ENCODE data around the gene ADRM1. TPM values are rescaled to one million over a fixed set of nuclear protein-coding genes. Genes with fewer than 3 reads are reported as not detected.
A peak's percentile ranks its signal among the peaks of the same experiment; 100 is the strongest.

Gene ADRM1
- total RNA-seq, 4 donors from 2014 or later, result 84.7 to 155 (median 146) TPM

- no peak for DNase-seq (ENCODE audit: low spot score in 2 of 2)
- Histone ChIP-seq H3K4me3 (no peak overlapping the region), H3K36me3 (peaks cover 56% of the 10 kb centered on the region), H3K9me3 (no peaks in the 10 kb centered on the region), H3K27me3 (no peaks in the 10 kb centered on the region), H3K27ac (peak overlapping the region; percentile 43), H3K4me1 (peaks cover 13% of the 10 kb centered on the region)
- TF ChIP-seq CTCF (IDR thresholded peaks at IDR 0.05) (no peak), EP300 (IDR thresholded peaks at IDR 0.05) (no peak)
- WGBS, result 93% methylated on average over 10 of the region's 10 CpGs
Measured at GRCh38 chr20:62266340-62266739, 36.5 kb upstream of the ADRM1 start.

GRCh38 chr20:62266851-62267250 is 35.9 kb upstream of the ADRM1 start:
- Histone ChIP-seq H3K36me3 (peaks cover 57% of the 10 kb centered on the region), H3K27ac (peak overlapping the region; percentile 43), H3K9me3 (no peaks in the 10 kb centered on the region), H3K27me3 (no peaks in the 10 kb centered on the region), H3K4me1 (peaks cover 13% of the 10 kb centered on the region), H3K4me3 (no peak overlapping the region)
- TF ChIP-seq EP300 (IDR thresholded peaks at IDR 0.05), result no peak
- no peak for TF ChIP-seq POLR2AphosphoS5 (IDR thresholded peaks at IDR 0.05)
- TF ChIP-seq CTCF (IDR thresholded peaks at IDR 0.05), result no peak
- TF ChIP-seq POLR2A (IDR thresholded peaks at IDR 0.05), result no peak
- 69% methylated on average over 13 of the region's 13 CpGs for WGBS
- DNase-seq (ENCODE audit: low spot score in 2 of 2), result no peak

GRCh38 chr20:62267543-62267942 is 35.3 kb upstream of the ADRM1 start:
- peaks cover 13% of the 10 kb centered on the region for H3K4me1 ChIP-seq
- peaks cover 57% of the 10 kb centered on the region for H3K36me3 ChIP-seq
- peak overlapping the region; percentile 43 for H3K27ac ChIP-seq
- H3K27me3 ChIP-seq, result no peaks in the 10 kb centered on the region
- H3K9me3 ChIP-seq, result no peaks in the 10 kb centered on the region
- DNase-seq (ENCODE audit: low spot score in 2 of 2), result no peak
- H3K4me3 ChIP-seq, result no peak overlapping the region
- TF ChIP-seq POLR2AphosphoS5 (IDR thresholded peaks at IDR 0.05) (no peak), POLR2A (IDR thresholded peaks at IDR 0.05) (no peak), EP300 (IDR thresholded peaks at IDR 0.05) (no peak), CTCF (IDR thresholded peaks at IDR 0.05) (no peak)
- 46% methylated on average over 10 of the region's 10 CpGs for WGBS

GRCh38 chr20:62268228-62268900 is 34.4 kb upstream of the ADRM1 start:
- Histone ChIP-seq H3K27ac (no peak overlapping the region), H3K4me3 (no peak overlapping the region), H3K27me3 (no peaks in the 10 kb centered on the region), H3K36me3 (peaks cover 57% of the 10 kb centered on the region), H3K9me3 (no peaks in the 10 kb centered on the region), H3K4me1 (peaks cover 13% of the 10 kb centered on the region)
- no peak for TF ChIP-seq CTCF (IDR thresholded peaks at IDR 0.05)
- 80% methylated on average over 7 of the region's 7 CpGs for WGBS
- no peak for DNase-seq (ENCODE audit: low spot score in 2 of 2)

- Histone ChIP-seq H3K4me1 (peaks cover 13% of the 10 kb centered on the region), H3K36me3 (peaks cover 58% of the 10 kb centered on the region), H3K27ac (no peak overlapping the region), H3K4me3 (no peak overlapping the region), H3K27me3 (no peaks in the 10 kb centered on the region), H3K9me3 (no peaks in the 10 kb centered on the region)
- 88% methylated on average over 14 of the region's 14 CpGs for WGBS
- no peak for DNase-seq (ENCODE audit: low spot score in 2 of 2)
- TF ChIP-seq POLR2A (IDR thresholded peaks at IDR 0.05) (no peak), CTCF (IDR thresholded peaks at IDR 0.05) (no peak), EP300 (IDR thresholded peaks at IDR 0.05) (no peak), POLR2AphosphoS5 (IDR thresholded peaks at IDR 0.05) (no peak)
Measured at GRCh38 chr20:62269378-62269777, 33.4 kb upstream of the ADRM1 start.
